ENCODE data around the gene WDCP. TPM values are rescaled to one million over a fixed set of nuclear protein-coding genes. Genes with fewer than 3 reads are reported as not detected.

The WDCP gene
- total RNA-seq, 1 donor: 14.7 TPM

DNA sequence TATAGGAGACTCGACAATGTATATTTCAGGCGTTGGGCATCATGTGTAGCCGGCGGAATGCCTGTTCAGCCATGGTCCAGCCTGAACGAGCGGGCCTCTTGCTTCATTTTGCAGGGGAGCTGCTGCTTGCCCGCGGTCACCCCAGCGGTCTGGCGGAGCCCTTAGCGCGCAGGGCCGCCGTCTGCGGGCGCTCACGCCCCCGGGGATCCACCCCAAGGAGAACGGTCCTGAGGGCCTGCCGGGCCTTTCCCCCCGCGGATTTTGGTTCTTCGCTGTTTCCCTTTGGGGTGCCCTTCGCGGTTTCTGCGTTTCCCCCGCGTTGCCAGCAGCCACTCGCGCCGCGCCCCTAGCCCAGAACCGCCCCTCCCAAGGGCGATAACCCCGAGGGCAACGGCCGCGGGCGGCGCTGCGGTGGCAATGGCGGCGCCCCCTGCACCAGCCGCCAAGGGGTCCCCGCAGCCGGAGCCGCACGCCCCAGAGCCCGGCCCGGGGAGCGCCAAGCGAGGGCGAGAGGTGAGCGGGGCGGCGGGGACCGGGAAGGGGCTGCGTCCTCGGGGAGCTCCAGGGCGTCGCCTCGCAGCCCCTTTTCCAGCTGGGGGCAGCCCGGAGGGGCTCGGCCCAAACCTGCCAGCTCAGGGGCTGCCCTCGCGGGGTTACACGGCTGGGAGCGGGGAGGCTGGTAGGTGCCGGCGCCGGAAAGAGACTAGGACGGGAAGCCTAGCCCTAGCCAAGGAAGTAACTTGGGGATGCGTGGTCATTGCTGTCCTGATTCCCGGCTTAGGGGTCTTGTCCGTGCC is 37.3 kb downstream of the WDCP start, which contains the start of gene MFSD2B:
MFSD2B (plus strand) TSS at position 406 of the 797 bp plus-strand sequence; CDS start at position 418, 12 bp downstream.
- no peak for DNase-seq (ENCODE audit: low read depth)
- no peak for TF ChIP-seq CTCF (IDR thresholded peaks at IDR 0.05; ENCODE audit: insufficient read depth, low read depth, low read length)
- peak within 1 kb of the TSS; percentile 58 for H3K4me3 ChIP-seq (ENCODE audit: low read depth, low read length)

DNA sequence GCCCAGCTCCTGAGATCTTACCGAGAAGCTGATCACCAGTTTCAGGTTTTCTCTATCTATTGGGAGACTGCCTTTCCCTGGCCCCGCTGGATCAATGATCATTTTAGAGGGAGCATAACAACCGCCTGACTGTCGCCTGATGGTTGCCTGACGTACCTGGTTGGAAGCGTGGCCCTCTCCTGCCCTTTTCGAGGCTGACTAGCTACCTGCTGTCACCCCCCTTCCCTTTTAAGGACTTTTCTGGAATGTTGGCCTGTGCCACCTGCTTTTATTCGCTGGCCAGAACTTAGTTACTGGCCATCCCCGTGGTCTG is 37.9 kb downstream of the WDCP start:
- TF ChIP-seq CTCF (IDR thresholded peaks at IDR 0.05; ENCODE audit: insufficient read depth, low read depth, low read length): no peak
- DNase-seq (ENCODE audit: low read depth): no peak
- H3K4me3 ChIP-seq (ENCODE audit: low read depth, low read length): peak overlapping the region; percentile 58

GRCh38 chr2:24008672-24009366 is 38.4 kb downstream of the WDCP start:
- DNase-seq (ENCODE audit: low read depth): no peak
- no peak overlapping the region for H3K4me3 ChIP-seq (ENCODE audit: low read depth, low read length)
- no peak for TF ChIP-seq CTCF (IDR thresholded peaks at IDR 0.05; ENCODE audit: insufficient read depth, low read depth, low read length)

- DNase-seq (ENCODE audit: low read depth): no peak
- no peak overlapping the region for H3K4me3 ChIP-seq (ENCODE audit: low read depth, low read length)
- no peak for TF ChIP-seq CTCF (IDR thresholded peaks at IDR 0.05; ENCODE audit: insufficient read depth, low read depth, low read length)
Measured at GRCh38 chr2:24007693-24008092, 39.5 kb downstream of the WDCP start.

- H3K4me3 ChIP-seq (ENCODE audit: low read depth, low read length): no peak overlapping the region
Measured at GRCh38 chr2:23994567-23994966, 52.6 kb downstream of the WDCP start.

GRCh38 chr2:23993736-23994269 is 53.4 kb downstream of the WDCP start:
- no peak overlapping the region for H3K4me3 ChIP-seq (ENCODE audit: low read depth, low read length)
- no peak for DNase-seq (ENCODE audit: low read depth)
- no peak for TF ChIP-seq CTCF (IDR thresholded peaks at IDR 0.05; ENCODE audit: insufficient read depth, low read depth, low read length)

More at GRCh38 chr2:23994567-23994966, 52.6 kb downstream of the WDCP start:
- DNase-seq (ENCODE audit: low read depth): no peak
- TF ChIP-seq CTCF (IDR thresholded peaks at IDR 0.05; ENCODE audit: insufficient read depth, low read depth, low read length): no peak

Data from fibroblast of villous mesenchyme (primary cell).